NCI-H1092 (cell line): Measurements from ENCODE around the gene RXRA.

Experiments
- DNase-seq: peaks from one replicate; lab custom pipeline; 2025; lab: John Stamatoyannopoulos, UW

The RXRA gene

DNA sequence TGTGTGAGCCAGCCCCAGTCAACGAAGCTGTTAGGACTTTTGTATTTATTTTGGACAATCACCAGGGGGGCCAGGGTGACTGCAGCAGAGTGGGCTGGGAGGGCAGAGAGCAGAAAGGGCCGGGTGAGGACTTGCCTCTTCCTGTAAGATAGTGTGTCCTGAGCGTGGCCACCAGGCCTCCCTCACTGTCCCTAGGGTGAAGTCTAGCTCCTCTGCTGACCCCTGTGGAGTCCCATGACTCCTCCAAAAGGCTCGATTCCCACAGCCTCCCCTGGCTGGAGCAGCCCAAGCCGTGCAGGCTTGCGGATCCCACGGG lies 147.8 kb downstream of the RXRA start:
- DNase-seq: no peak

DNA sequence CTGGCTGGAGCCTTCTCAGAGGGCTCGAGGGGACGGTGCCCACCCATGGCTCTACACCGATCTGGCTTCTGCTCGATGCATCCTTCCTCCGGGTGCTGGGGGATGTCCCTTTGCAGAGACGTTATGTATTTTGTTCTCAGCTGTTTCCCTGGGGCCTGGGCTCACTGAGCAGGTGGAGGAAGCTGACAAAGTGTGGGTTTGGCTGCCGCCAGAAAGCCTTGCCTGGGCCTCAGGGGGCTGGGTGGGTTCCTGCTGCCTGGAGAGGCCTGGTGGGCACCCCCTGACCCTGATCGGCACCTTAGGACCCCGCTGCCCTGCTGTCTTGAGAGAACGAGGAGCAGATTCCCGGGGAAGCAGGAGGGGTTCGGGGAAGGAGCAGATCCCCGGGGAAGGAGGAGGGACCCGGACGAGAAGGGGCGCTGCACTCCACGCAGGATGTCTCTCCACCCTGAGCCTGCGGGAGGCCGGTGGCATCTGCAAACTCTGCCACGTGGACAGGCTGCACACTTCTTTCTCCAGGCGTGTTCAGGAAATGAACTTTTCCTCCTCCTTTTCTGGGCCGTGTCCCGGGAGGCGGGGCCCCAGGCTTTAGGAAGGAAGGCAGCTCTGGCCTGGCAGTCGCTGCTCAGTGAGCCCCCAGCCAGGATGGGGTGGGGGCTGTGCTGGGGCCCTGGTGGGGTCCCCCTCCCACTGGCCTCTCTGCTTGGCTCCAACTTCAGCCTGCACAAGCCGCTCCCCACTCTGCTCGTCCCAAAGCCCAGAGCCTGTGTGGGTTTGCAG lies 148.9 kb downstream of the RXRA start:
- DNase-seq: no peak

DNA sequence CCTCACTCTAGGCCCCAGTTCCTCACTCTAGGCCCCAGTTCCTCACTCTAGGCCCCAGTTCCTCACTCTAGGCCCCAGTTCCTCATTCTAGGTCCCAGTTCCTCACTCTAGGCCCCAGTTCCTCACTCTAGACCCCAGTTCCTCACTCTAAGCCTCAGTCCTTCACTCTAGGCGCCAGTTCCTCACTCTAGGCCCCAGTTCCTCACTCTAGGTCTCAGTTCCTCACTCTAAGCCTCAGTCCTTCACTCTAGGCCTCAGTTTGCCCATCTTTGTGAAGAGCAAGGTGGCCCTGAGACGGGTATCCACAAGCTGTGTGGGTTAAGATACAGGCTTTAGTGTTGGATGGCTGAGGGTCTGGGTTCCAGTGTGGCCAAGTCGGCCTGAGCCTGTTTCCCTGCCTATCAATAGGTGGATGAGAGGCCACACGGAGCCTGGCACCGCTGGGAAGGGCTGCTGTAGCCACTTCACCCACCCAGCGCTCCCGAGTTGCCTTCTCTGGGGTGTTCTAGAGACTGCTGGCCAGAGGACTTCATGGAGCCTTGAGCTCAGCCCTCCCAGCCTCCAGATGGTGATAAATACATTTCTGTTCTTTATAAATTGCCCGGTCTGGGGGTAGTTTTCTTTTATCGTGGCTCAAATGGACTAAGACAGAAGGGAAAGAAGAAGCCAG lies 150.2 kb downstream of the RXRA start:
- DNase-seq: no peak

DNA sequence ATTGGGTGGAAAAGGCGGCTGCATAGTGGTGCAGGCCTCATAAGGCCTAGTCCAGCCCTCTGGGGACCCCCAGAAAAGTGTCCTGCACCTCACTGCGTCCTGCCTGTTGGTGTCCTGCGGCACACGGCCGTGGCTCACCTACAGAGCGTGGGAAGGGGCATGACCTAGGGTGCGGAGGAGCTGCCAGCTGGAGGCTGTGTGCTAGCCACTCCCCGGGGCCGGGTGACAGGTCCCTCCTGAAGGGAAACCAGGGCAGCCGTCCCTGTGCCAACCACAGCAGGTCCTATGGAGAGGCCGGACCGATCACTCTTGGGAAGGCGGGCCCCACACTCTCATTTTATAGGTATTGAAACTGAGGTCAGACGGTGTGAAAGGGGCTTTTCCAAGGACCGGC lies 150.7 kb downstream of the RXRA start:
- no peak for DNase-seq

DNA sequence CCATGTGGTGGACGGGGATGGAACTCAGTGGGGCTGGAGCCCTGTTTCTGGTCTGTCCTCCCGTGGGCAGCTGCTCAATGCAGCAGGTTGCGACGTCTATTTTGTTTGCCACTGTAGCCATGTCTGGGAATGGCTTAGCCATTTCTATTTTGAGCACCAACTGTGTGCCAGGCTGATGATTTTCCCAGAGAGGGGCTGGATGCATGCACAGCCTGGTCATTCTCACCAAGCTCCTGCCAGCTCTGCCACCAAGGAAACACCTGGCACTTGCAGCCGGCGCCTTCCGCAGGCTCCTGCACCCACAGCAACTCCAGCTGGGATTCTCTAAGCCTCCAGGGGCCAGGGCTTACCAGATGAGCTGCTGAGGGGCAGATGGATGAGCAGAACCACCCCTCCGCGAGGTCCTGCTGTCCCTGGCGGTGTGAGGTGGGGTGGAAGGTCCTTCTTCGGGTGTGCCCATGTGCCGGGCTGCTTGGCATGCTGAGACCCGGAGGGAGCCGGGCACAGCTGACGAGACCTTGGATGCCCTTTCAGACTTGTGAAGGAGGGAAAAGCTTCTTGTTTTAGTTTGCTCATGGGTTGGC lies 151.2 kb downstream of the RXRA start:
- DNase-seq: no peak

DNA sequence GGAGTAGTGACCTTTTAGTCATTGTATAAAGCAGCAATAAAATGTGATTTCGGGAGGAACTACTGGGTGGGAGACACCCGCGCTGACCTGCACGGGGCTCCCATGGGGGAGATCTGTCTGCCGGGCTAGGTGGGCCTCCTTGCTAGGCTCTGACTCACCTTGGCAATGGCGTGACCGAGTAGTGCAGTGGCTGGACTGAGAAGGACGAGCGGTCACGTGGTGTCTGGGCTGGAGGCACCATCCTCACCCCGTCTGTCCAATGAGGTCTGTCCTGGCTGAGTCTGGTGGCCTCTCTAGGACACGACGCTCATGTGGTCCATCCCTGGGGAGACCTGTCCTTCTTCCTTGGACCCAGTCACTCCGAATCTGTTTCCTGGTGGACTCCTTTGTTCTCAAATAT lies 151.7 kb downstream of the RXRA start:
- no peak for DNase-seq

DNA sequence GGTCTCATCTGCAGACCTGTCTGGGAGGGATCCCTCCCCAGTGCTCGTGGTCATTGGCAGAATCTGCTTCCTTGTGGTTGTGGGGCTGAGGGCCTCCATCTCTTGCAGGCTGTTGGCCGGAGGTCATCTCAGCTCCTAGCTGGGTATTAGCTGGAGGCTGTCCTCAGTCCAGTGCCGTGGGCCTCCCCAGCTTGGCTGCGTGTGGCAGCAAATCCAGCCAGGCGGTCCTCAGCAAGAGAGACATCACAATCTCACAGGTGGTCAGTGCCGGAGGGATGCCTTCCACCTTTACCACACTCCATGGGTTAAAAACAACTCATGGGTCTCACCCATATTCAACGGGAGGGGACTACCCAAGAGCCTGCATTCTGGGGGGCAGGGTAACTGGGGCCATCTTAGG lies 155.5 kb downstream of the RXRA start:
- no peak for DNase-seq

DNA sequence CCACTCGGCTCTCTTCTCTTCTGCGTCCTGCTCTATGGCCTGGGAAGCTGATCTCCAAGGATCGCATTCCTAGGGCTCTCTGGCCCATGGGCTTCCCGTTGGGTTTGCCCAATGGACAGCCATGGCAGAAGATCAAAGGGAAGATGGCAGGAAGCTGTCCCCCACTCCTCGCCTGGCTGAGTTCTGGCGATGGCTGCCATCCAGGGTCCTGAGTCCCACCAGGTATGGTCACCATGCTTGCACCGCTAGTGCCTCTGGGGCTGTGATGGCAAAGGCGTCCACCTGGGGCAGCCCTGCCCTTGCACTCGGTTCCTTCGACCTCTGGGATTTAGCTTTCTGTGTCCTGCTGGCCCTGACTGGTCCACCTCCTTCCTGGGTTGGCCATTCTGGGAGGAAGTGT lies 156.0 kb downstream of the RXRA start:
- DNase-seq: no peak

DNA sequence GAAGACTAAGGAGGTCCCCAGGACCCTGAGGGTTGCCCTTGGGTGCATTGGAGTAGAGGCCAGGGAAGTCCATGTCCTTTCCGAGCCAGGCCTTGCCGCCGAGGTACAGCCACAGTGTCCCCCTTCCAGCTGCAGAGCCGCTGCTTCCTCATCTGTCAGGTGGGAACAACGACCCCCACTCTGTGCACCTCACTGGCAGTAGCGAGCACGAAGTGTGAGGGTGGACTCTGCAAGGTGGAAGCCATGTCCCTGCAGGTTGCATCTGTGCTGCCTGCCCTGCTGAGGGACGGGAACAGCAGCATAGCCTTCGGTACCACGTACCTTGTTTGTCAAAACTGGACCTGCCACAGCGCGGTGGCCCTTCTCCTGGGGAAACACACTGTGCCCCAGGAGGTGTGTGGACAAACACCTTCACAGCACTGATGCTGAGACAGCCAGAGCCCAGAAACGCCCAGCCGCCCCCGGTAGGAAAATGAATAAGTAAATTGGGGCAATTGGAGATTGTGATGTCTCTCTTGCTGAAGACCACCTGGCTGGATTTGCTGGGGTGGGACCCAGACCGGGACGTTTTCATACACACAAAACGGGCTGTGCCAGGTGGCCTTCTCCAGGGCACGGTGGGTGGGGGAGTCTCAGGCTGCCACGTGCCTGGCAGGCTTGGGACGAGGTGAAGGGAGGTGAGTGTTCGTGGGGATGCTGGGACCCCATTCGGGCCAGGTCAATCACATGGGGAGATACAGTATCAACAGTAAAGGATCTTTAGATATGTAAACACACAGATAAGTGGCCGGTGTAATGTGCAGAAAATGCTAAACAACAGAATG lies 157.3 kb downstream of the RXRA start:
- no peak for DNase-seq

DNA sequence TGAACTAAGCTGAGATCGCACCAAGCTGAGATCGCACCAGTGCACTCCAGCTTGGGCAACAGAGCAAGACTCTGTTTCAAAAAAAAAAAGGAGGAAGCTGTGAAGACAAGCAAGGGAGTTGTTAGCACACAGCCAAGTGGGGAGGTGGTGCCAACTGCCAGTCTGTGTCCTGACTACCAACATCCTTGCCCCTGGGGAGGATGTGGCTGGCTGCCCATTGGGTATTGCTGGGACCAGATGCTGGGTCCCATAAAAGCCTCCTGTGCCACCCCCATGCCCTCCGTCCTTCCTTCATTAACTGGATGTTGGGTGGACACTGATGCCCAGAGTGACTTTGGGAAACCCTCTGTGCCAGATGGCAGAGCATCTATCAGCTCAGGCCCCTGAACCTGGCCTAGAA lies 158.2 kb downstream of the RXRA start:
- no peak for DNase-seq

DNA sequence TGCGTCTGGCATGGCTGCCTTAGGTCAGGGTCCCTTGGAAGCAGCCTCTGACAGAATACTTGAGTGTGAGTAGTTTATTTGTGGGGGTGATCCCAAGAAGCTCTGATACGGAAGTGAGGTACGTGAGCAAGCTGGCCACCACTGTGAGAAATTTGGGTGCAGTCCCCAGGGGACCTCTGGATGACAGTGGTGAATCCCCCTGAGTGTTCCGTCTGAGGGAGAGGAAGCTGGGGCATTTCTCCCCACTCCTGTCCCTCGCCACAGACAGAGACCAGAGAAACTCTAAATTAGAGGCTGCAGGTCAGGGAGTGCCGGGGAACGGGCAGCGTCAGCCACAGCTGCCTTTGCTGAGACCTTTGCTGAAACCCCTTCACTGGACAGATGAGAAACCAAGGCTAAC lies 159.4 kb downstream of the RXRA start:
- no peak for DNase-seq

DNA sequence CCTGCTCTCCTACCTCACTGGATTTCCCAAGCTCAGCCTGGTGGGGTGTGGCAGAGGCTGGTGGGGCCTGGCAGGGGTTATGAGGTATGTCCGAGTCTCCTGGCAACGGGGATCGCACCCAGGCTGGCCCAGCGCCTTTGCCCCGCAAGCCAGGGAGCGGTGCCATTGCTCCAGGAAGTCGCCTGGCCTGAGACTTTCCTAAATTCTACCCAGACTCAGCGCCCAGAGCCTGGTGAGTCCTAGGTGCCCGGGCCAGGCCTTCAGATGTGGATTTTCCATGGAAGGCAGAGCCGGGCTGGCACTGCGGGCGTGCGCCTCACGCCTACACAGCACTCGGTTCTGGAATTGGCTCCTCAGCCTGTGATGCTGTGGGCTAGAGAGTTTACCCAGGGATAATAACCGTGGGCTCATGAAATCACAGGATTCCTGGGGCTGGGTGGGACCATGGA lies 159.9 kb downstream of the RXRA start:
- no peak for DNase-seq

DNA sequence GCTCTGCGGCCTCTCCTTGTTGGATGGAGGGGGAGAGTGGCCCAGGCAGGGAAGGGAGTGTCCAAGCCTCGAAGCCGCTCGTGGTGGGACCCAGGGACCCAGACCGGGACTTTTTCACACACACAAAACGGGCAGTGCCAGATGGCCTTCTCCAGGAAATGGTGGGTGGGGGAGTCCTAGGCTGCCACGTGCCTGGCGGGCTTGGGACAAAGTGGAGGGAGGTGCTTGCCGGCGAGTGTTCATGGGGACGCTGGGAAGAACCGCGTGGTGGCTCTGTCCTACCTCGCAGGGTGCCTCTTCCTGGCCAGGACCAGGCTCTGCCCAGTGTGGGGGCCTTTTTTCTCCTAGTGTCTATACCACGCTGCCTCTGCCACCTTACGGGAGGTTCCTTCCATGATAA lies 160.3 kb downstream of the RXRA start:
- DNase-seq: no peak
